HepG2 (cell line): Measurements from ENCODE around the gene PKDREJ. TPM values are rescaled to one million over a fixed set of nuclear protein-coding genes. Genes with fewer than 3 reads are reported as not detected.

Experiments
- EEA1 ChIP-seq: sonication (generic); formaldehyde crosslinking; IDR thresholded peaks from 2 replicates; pipeline ENCODE4 v1.5.1; 2020; ENCODE audit warnings: mild to moderate bottlenecking, missing genetic modification reagents, borderline replicate concordance
- HMGXB3 ChIP-seq: sonication (generic); formaldehyde crosslinking; IDR thresholded peaks from 2 replicates; pipeline ENCODE4 v1.4.0; 2020; ENCODE audit warnings: missing genetic modification reagents, borderline replicate concordance
- MNT ChIP-seq: fragments of 450-650 bp; IDR thresholded peaks from 2 replicates; pipeline ENCODE4 v1.6.1; 2016
- MXD4 ChIP-seq: IDR thresholded peaks from 2 replicates; pipeline ENCODE4 v1.6.1; 2016; ENCODE audit warnings: mild to moderate bottlenecking, missing biosample characterization, missing genetic modification reagents
- NFYC ChIP-seq: IDR thresholded peaks from 2 replicates; pipeline ENCODE4 v1.6.1; 2016; ENCODE audit warnings: missing genetic modification reagents, missing compliant biosample characterization
- RBM22 ChIP-seq: fragments of 200-400 bp; formaldehyde crosslinking; optimal IDR thresholded peaks from 2 replicates; pipeline ENCODE3; 2017; ENCODE audit warnings: mild to moderate bottlenecking, low read length, moderate library complexity
- RFXANK ChIP-seq: IDR thresholded peaks from 2 replicates; pipeline ENCODE4 v1.6.1; 2016
- ZBTB10 ChIP-seq: sonication (generic); formaldehyde crosslinking; IDR thresholded peaks from 2 replicates; pipeline ENCODE4 v1.4.0; 2020; ENCODE audit warnings: missing genetic modification reagents, borderline replicate concordance
- ZBTB42 ChIP-seq: sonication (generic); formaldehyde crosslinking; IDR thresholded peaks from 2 replicates; pipeline ENCODE4 v1.5.0; 2020; ENCODE audit warnings: mild to moderate bottlenecking, missing genetic modification reagents
- ZNF232 ChIP-seq: sonication (generic); formaldehyde crosslinking; IDR thresholded peaks from 2 replicates; pipeline ENCODE4 v1.4.0; 2020; ENCODE audit warnings: missing genetic modification reagents, borderline replicate concordance
- ZNF75D ChIP-seq: sonication (generic); formaldehyde crosslinking; IDR thresholded peaks from 2 replicates; pipeline ENCODE4 v1.8.1; 2023; ENCODE audit warnings: missing genetic modification reagents, mild to moderate bottlenecking, borderline replicate concordance
- ZSCAN31 ChIP-seq: sonication (generic); formaldehyde crosslinking; IDR thresholded peaks from 2 replicates; pipeline ENCODE4 v1.5.0; 2020; ENCODE audit warnings: low read depth, mild to moderate bottlenecking, missing genetic modification reagents
- polyA plus RNA-seq, 8 experiments: library from polyadenylated mRNA; depleted of rRNA in 3 of 8; stranded (reverse) in 7 of 8; unstranded in 1 of 8; fragments of >200 nt; fragmentation: Illumina TruSeq in 4 of 8; extraction: Trizol in 4 of 8; gene quantifications; 2 replicates each; pipeline versions ENCODE4 v1.2.1 to v1.2.3, GENCODE V29; 2011 to 2016; ENCODE audit warnings: low read depth in 4 of 8, missing spikeins in 1 of 8, mixed read lengths in 1 of 8; ENCODE audit not compliant: insufficient read depth in 1 of 8
- total RNA-seq, 5 experiments: library from RNA; depleted of rRNA; stranded (reverse); fragments of >200 nt; fragmentation: Illumina TruSeq; extraction: Trizol; gene quantifications; 2 replicates each; pipeline ENCODE4 v1.2.3, GENCODE V29; 2016; ENCODE audit warnings: low read depth in 1 of 5

Gene PKDREJ
- total and polyA plus RNA-seq, 2 of the 13 experiments (the other 11 are each of a cell fraction or from before 2014, with no cell fraction given), result not detected

- no peak for TF ChIP-seq MNT
- TF ChIP-seq ZNF75D (CRISPR knock-in tag), result no peak
- TF ChIP-seq RFXANK (CRISPR knock-in tag), result no peak
- no peak for TF ChIP-seq ZBTB42 (CRISPR knock-in tag)
- no peak for TF ChIP-seq NFYC (CRISPR knock-in tag)
- TF ChIP-seq HMGXB3, result no peak
- no peak for TF ChIP-seq ZNF232 (CRISPR knock-in tag)
- no peak for TF ChIP-seq EEA1 (CRISPR knock-in tag)
- TF ChIP-seq RBM22, result peak; percentile 87
- TF ChIP-seq ZBTB10, result no peak
- no peak for TF ChIP-seq ZSCAN31 (CRISPR knock-in tag)
- TF ChIP-seq MXD4 (CRISPR knock-in tag), result no peak
These were observed 31.6 kb upstream of the PKDREJ start (continued) for GRCh38 chr22:46294784-46295183.
